ENCODE results near the gene CAPN5.

- TF ChIP-seq CTCF (conservative IDR thresholded peaks at IDR 0.05 in 1 of 2, IDR thresholded peaks at IDR 0.05 in 1 of 2; ENCODE audit: low read depth in 1 of 2, low read length in 2 of 2) (no peak), EZH2 (IDR thresholded peaks at IDR 0.05; ENCODE audit: low read length, missing control alignments) (no peak)
These were observed 29.7 kb upstream of the CAPN5 start for GRCh38 chr11:77037057-77037456.

Data from fibroblast of lung (primary cell).